Subcutaneous adipose tissue (tissue), 4 donors: Measurements from ENCODE around the gene TGFB1I1. TPM values are rescaled to one million over a fixed set of nuclear protein-coding genes. Genes with fewer than 3 reads are reported as not detected.

ENCODE experiments used
- CTCF ChIP-seq: fragments of 450-650 bp; IDR thresholded peaks from one replicate; pipeline ENCODE4 v1.5.1; 2016; ENCODE audit warnings: low read depth, mild to moderate bottlenecking, control low read depth, antibody characterized with exemption, moderate library complexity
- total RNA-seq, 4 donors: library from RNA; depleted of rRNA; stranded (reverse); fragments of >200 nt; gene quantifications; one replicate each; pipeline ENCODE4 v1.1.0, GENCODE V29; 2016

TGFB1I1 gene
- total RNA-seq, 4 donors from 2014 or later, result 12.6 to 35.0 (median 19.7) TPM

GRCh38 chr16:31455601-31456314 lies 16.2 kb upstream of the TGFB1I1 start:
- no peak for TF ChIP-seq CTCF

- TF ChIP-seq CTCF, result no peak
Observed at GRCh38 chr16:31456988-31457360, 15.0 kb upstream of the TGFB1I1 start.

GRCh38 chr16:31458073-31458843 lies 13.7 kb upstream of the TGFB1I1 start:
- TF ChIP-seq CTCF, result no peak

- TF ChIP-seq CTCF, result no peak
Observed at GRCh38 chr16:31458844-31459686, 12.9 kb upstream of the TGFB1I1 start, which contains the start of gene ARMC5. TSS of gene ARMC5 (plus strand) at chr16:31459501. CDS start at chr16:31459525, 24 bp downstream.

GRCh38 chr16:31459687-31460581 lies 12.0 kb upstream of the TGFB1I1 start:
- TF ChIP-seq CTCF, result no peak

- TF ChIP-seq CTCF, result no peak
Observed at GRCh38 chr16:31460582-31461002, 11.4 kb upstream of the TGFB1I1 start.
